SK-N-SH treated with all-trans-retinoic acid at 6 μM for 48 hours (cell line): ENCODE results near the gene UBTD1.

Experiments
- ATAC-seq: fragments of 200-7000 bp; cut with Tn5 transposase; 3 replicates; pipeline ENCODE4 v1.9.1; 2020; ENCODE audit warnings: mild to moderate bottlenecking, moderate library complexity
- ARNTL ChIP-seq: fragments of 450-650 bp; formaldehyde crosslinking; IDR thresholded peaks from 2 replicates; pipeline ENCODE4 v1.5.0; 2020; ENCODE audit warnings: low read depth, mild to moderate bottlenecking, moderate library complexity, borderline replicate concordance
- BACH2 ChIP-seq: fragments of 250-450 bp; sonication (Bioruptor Pico); IDR thresholded peaks from 2 replicates; pipeline ENCODE4 v1.9.0; 2021; ENCODE audit warnings: mild to moderate bottlenecking, borderline replicate concordance
- CREB5 ChIP-seq: fragments of 250-450 bp; sonication (Bioruptor Pico); IDR thresholded peaks from 2 replicates; pipeline ENCODE4 v1.5.1; 2020; ENCODE audit warnings: low read depth, mild to moderate bottlenecking, moderate library complexity
- CSDC2 ChIP-seq: fragments of 250-450 bp; sonication (Bioruptor Pico); IDR thresholded peaks from 2 replicates; pipeline ENCODE4 v1.5.0; 2020; ENCODE audit warnings: mild to moderate bottlenecking, moderate library complexity
- CSRNP3 ChIP-seq: fragments of 250-450 bp; sonication (Bioruptor Pico); IDR thresholded peaks from 2 replicates; pipeline ENCODE4 v1.5.1; 2021; ENCODE audit warnings: mild to moderate bottlenecking, moderate library complexity
- ESRRG ChIP-seq: fragments of 250-450 bp; sonication (Bioruptor Pico); IDR thresholded peaks from 2 replicates; pipeline ENCODE4 v1.6.1; 2021; ENCODE audit warnings: mild to moderate bottlenecking
- GLIS3 ChIP-seq: fragments of 250-450 bp; sonication (Bioruptor Pico); IDR thresholded peaks from 2 replicates; pipeline ENCODE4 v1.5.0; 2020; ENCODE audit warnings: mild to moderate bottlenecking, moderate library complexity
- ISL1 ChIP-seq: fragments of 250-450 bp; sonication (Bioruptor Pico); IDR thresholded peaks from 2 replicates; pipeline ENCODE4 v2.1.2; 2022; ENCODE audit warnings: mild to moderate bottlenecking, moderate library complexity
- OSR1 ChIP-seq: fragments of 250-450 bp; sonication (Bioruptor Pico); IDR thresholded peaks from 2 replicates; pipeline ENCODE4 v1.8.0; 2022; ENCODE audit warnings: moderate library complexity, mild to moderate bottlenecking, inconsistent platforms
- PPARA ChIP-seq: fragments of 250-450 bp; sonication (Bioruptor Pico); IDR thresholded peaks from 2 replicates; pipeline ENCODE4 v1.5.0; 2020; ENCODE audit warnings: mild to moderate bottlenecking, borderline replicate concordance
- RARB ChIP-seq: fragments of 250-450 bp; sonication (Bioruptor Pico); IDR thresholded peaks from 2 replicates; pipeline ENCODE4 v1.8.0; 2021; ENCODE audit warnings: mild to moderate bottlenecking, moderate library complexity
- SNAI2 ChIP-seq: fragments of 250-450 bp; sonication (Bioruptor Pico); IDR thresholded peaks from 2 replicates; pipeline ENCODE4 v1.5.0; 2020; ENCODE audit warnings: mild to moderate bottlenecking, moderate library complexity
- TCF4 ChIP-seq: fragments of 250-450 bp; sonication (Bioruptor Pico); IDR thresholded peaks from 2 replicates; pipeline ENCODE4 v1.8.0; 2021; ENCODE audit warnings: mild to moderate bottlenecking, moderate library complexity, borderline replicate concordance
- TOX ChIP-seq: fragments of 250-450 bp; sonication (Bioruptor Pico); IDR thresholded peaks from 2 replicates; pipeline ENCODE4 v1.8.0; 2021; ENCODE audit warnings: mild to moderate bottlenecking, moderate library complexity, borderline replicate concordance
- ZC3H10 ChIP-seq: fragments of 250-450 bp; sonication (Bioruptor Pico); IDR thresholded peaks from 2 replicates; pipeline ENCODE4 v1.5.1; 2021; ENCODE audit warnings: mild to moderate bottlenecking, moderate library complexity
- ZFP3 ChIP-seq: fragments of 250-450 bp; sonication (Bioruptor Pico); IDR thresholded peaks from 2 replicates; pipeline ENCODE4 v1.5.0; 2020; ENCODE audit warnings: mild to moderate bottlenecking, moderate library complexity
- ZFP30 ChIP-seq: fragments of 450-650 bp; formaldehyde crosslinking; IDR thresholded peaks from 2 replicates; pipeline ENCODE4 v1.5.0; 2022; ENCODE audit warnings: mild to moderate bottlenecking, moderate library complexity
- ZNF565 ChIP-seq: fragments of 450-650 bp; formaldehyde crosslinking; conservative IDR thresholded peaks from 2 replicates; pipeline ENCODE4 v1.5.0; 2020; ENCODE audit warnings: low read depth, mild to moderate bottlenecking, moderate library complexity
- ZNF70 ChIP-seq: fragments of 450-650 bp; formaldehyde crosslinking; IDR thresholded peaks from 2 replicates; pipeline ENCODE4 v1.5.0; 2020; ENCODE audit warnings: mild to moderate bottlenecking, moderate library complexity
- ZNF8 ChIP-seq: fragments of 450-650 bp; formaldehyde crosslinking; IDR thresholded peaks from 2 replicates; pipeline ENCODE4 v1.5.0; 2020; ENCODE audit warnings: mild to moderate bottlenecking, moderate library complexity
- TF ChIP-seq, protein P1 (sequence below): fragments of 250-450 bp; sonication (Bioruptor Pico); IDR thresholded peaks from 2 replicates; pipeline ENCODE4 v1.5.0; 2020; ENCODE audit warnings: mild to moderate bottlenecking, moderate library complexity
- TF ChIP-seq, protein P2 (sequence below): fragments of 250-450 bp; sonication (Bioruptor Pico); IDR thresholded peaks from 2 replicates; pipeline ENCODE4 v1.8.0; 2021; ENCODE audit warnings: low read depth, mild to moderate bottlenecking, moderate library complexity, borderline replicate concordance
- TF ChIP-seq, protein P3 (sequence below): fragments of 250-450 bp; sonication (Bioruptor Pico); IDR thresholded peaks from 2 replicates; pipeline ENCODE4 v1.8.0; 2020; ENCODE audit warnings: mild to moderate bottlenecking, moderate library complexity, borderline replicate concordance

Gene UBTD1

GRCh38 chr10:97506199-97506991 is 7.7 kb downstream of the UBTD1 start:
- no peak for TF ChIP-seq TCF4
- TF ChIP-seq ZNF70 (CRISPR knock-in tag): no peak
- no peak for TF ChIP-seq ZC3H10 (CRISPR knock-in tag)
- TF ChIP-seq RARB (CRISPR knock-in tag): no peak
- TF ChIP-seq CSRNP3 (CRISPR knock-in tag): no peak
- no peak for TF ChIP-seq OSR1 (CRISPR knock-in tag)
- TF ChIP-seq ZNF8 (CRISPR knock-in tag): no peak
- TF ChIP-seq GLIS3 (CRISPR knock-in tag): no peak
- TF ChIP-seq SNAI2 (CRISPR knock-in tag): no peak
- no peak for TF ChIP-seq CSDC2
- TF ChIP-seq, protein P1, sequence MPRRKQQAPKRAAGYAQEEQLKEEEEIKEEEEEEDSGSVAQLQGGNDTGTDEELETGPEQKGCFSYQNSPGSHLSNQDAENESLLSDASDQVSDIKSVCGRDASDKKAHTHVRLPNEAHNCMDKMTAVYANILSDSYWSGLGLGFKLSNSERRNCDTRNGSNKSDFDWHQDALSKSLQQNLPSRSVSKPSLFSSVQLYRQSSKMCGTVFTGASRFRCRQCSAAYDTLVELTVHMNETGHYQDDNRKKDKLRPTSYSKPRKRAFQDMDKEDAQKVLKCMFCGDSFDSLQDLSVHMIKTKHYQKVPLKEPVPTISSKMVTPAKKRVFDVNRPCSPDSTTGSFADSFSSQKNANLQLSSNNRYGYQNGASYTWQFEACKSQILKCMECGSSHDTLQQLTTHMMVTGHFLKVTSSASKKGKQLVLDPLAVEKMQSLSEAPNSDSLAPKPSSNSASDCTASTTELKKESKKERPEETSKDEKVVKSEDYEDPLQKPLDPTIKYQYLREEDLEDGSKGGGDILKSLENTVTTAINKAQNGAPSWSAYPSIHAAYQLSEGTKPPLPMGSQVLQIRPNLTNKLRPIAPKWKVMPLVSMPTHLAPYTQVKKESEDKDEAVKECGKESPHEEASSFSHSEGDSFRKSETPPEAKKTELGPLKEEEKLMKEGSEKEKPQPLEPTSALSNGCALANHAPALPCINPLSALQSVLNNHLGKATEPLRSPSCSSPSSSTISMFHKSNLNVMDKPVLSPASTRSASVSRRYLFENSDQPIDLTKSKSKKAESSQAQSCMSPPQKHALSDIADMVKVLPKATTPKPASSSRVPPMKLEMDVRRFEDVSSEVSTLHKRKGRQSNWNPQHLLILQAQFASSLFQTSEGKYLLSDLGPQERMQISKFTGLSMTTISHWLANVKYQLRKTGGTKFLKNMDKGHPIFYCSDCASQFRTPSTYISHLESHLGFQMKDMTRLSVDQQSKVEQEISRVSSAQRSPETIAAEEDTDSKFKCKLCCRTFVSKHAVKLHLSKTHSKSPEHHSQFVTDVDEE: no peak
- TF ChIP-seq CREB5 (CRISPR knock-in tag): no peak
- TF ChIP-seq ZFP30 (CRISPR knock-in tag): no peak
- no peak for TF ChIP-seq ISL1 (CRISPR knock-in tag)
- TF ChIP-seq, protein P2, sequence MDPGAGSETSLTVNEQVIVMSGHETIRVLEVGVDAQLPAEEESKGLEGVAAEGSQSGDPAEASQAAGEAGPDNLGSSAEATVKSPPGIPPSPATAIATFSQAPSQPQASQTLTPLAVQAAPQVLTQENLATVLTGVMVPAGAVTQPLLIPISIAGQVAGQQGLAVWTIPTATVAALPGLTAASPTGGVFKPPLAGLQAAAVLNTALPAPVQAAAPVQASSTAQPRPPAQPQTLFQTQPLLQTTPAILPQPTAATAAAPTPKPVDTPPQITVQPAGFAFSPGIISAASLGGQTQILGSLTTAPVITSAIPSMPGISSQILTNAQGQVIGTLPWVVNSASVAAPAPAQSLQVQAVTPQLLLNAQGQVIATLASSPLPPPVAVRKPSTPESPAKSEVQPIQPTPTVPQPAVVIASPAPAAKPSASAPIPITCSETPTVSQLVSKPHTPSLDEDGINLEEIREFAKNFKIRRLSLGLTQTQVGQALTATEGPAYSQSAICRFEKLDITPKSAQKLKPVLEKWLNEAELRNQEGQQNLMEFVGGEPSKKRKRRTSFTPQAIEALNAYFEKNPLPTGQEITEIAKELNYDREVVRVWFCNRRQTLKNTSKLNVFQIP (CRISPR knock-in tag): no peak
- ATAC-seq: no peak

GRCh38 chr10:97508342-97508741 is 9.6 kb downstream of the UBTD1 start:
- peak; percentile 44; the same call in 1 of the 3 replicates for ATAC-seq
- no peak for TF ChIP-seq PPARA (CRISPR knock-in tag)
- no peak for TF ChIP-seq ZFP3
- TF ChIP-seq BACH2: no peak
- no peak for TF ChIP-seq CSDC2
- no peak for TF ChIP-seq ZFP30 (CRISPR knock-in tag)
- TF ChIP-seq GLIS3 (CRISPR knock-in tag): no peak
- no peak for TF ChIP-seq ISL1 (CRISPR knock-in tag)
- TF ChIP-seq RARB (CRISPR knock-in tag): no peak
- no peak for TF ChIP-seq TOX (CRISPR knock-in tag)
- TF ChIP-seq ESRRG: no peak
- TF ChIP-seq ZNF8 (CRISPR knock-in tag): no peak
- no peak for TF ChIP-seq ZNF565 (CRISPR knock-in tag)
- TF ChIP-seq, protein P2 (CRISPR knock-in tag): no peak
- no peak for TF ChIP-seq CSRNP3 (CRISPR knock-in tag)
- no peak for TF ChIP-seq ARNTL (CRISPR knock-in tag)
- no peak for TF ChIP-seq ZNF70 (CRISPR knock-in tag)
- TF ChIP-seq, protein P3, sequence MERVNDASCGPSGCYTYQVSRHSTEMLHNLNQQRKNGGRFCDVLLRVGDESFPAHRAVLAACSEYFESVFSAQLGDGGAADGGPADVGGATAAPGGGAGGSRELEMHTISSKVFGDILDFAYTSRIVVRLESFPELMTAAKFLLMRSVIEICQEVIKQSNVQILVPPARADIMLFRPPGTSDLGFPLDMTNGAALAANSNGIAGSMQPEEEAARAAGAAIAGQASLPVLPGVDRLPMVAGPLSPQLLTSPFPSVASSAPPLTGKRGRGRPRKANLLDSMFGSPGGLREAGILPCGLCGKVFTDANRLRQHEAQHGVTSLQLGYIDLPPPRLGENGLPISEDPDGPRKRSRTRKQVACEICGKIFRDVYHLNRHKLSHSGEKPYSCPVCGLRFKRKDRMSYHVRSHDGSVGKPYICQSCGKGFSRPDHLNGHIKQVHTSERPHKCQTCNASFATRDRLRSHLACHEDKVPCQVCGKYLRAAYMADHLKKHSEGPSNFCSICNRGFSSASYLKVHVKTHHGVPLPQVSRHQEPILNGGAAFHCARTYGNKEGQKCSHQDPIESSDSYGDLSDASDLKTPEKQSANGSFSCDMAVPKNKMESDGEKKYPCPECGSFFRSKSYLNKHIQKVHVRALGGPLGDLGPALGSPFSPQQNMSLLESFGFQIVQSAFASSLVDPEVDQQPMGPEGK (CRISPR knock-in tag): no peak
- no peak for TF ChIP-seq ZC3H10 (CRISPR knock-in tag)
- TF ChIP-seq, protein P1: no peak
